ENCODE measurements around the gene COA1. TPM values are rescaled to one million over a fixed set of nuclear protein-coding genes. Genes with fewer than 3 reads are reported as not detected.
A peak's percentile ranks its signal among the peaks of the same experiment; 100 is the strongest.
"Not testable (repeated sequence)": the region's sequence is repeated elsewhere in the genome, so short reads cannot be mapped to it uniquely, and the experiment has no call there.

COA1 gene, protein sequence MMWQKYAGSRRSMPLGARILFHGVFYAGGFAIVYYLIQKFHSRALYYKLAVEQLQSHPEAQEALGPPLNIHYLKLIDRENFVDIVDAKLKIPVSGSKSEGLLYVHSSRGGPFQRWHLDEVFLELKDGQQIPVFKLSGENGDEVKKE
- total RNA-seq = 10 to 100 TPM; 56.0 to 57.3 TPM

DNA sequence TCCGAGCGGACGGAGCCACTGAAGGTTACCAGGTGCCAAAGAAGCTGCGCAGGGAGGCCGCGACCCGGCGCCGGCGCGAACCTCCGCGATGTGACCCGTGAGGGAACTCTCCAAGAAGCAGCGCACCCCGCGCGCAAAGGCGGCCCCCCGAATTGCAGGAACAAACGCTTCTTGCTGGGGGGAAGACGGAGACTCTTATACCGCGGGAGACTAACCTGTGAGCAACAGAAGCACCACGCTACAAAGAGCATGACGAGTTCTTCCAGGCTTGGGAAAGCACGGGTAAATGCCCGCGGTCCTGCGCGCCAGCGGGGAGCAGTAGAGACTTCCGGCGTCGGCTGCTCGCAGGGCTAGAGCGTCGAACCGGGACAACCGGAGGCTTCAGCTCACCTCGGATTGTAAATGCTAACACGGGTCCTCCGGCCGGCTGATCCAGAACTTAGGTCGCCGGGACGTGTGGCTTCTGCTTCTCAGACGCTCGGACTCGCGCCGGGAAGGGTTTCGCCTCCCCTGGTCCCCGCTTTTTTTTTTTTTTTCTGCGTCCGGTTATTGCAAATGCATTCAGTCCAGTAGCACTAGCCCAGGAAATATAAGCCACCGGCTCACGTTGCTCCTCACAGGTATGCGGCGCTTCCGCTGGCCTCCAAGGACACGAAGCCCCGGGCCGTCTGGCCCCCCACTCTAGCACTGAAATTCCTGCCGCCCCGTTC, at the start of gene COA1:
COA1 (minus strand) TSS at position 310 of the 710 bp plus-strand sequence. CDS start 80,909 bp downstream, outside the sequence.
- Mint-ChIP-seq H3K27me3 (no peaks in the 10 kb centered on the region), H3K4me1 (peaks cover 43% of the 10 kb centered on the region)
- POLR2A ChIA-PET = interaction anchor here (0.6 to 3.5 kb wide), 15 partner anchors 10 to 797 kb away, joined by 3 to 32 read pairs (median 4); partner anchors contain the start of genes BLVRA, DBNL, MRPL32 and PSMA2

GRCh38 chr7:43778293-43779044, 49.1 kb upstream of the COA1 start:
- H3K27ac Mint-ChIP-seq, POLR2A ChIA-PET, H3K27me3 Mint-ChIP-seq, H3K9me3 Mint-ChIP-seq, DNase-seq, H3K4me3 Mint-ChIP-seq, CTCF ChIA-PET: not testable (repeated sequence)
- peaks cover 13% of the 10 kb centered on the region for H3K4me1 Mint-ChIP-seq
- peaks cover 25% of the 10 kb centered on the region for H3K36me3 Mint-ChIP-seq (ENCODE audit: low read depth)

More for the DNA sequence above, at the start of gene COA1:
- Mint-ChIP-seq H3K9me3 (no peaks in the 10 kb centered on the region), H3K27ac (peak within 1 kb of the TSS; percentile 73), H3K4me3 (peak within 1 kb of the TSS; percentile 91), H3K36me3 (ENCODE audit: low read depth) (peaks cover 12% of the 10 kb centered on the region)
- CTCF ChIA-PET = interaction anchor here (0.7 to 2.6 kb wide), 14 partner anchors 8 to 698 kb away, joined by 3 to 35 read pairs (median 4); partner anchors contain the start of genes BLVRA and STK17A
- DNase-seq = peak; percentile 82

- CTCF ChIA-PET, H3K9me3 Mint-ChIP-seq, H3K27ac Mint-ChIP-seq, H3K27me3 Mint-ChIP-seq, DNase-seq, POLR2A ChIA-PET, H3K4me3 Mint-ChIP-seq, H3K4me1 Mint-ChIP-seq: not testable (repeated sequence)
- H3K36me3 Mint-ChIP-seq (ENCODE audit: low read depth) = peaks cover 43% of the 10 kb centered on the region
These were observed 45.9 kb upstream of the COA1 start for GRCh38 chr7:43775255-43775654.

DNA sequence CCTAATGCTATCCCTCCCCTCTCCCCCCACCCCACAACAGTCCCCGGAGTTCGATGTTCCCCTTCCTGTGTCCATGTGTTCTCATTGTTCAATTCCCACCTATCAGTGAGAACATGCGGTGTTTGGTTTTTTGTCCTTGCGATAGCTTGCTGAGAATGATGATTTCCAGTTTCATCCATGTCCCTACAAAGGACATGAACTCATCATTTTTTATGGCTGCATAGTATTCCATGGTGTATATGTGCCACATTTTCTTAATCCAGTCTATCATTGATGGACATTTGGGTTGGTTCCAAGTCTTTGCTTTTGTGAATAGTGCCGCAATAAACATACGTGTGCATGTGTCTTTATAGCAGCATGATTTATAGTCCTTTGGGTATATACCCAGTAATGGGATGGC, 43.9 kb upstream of the COA1 start:
- DNase-seq, H3K27me3 Mint-ChIP-seq, CTCF ChIA-PET, H3K4me3 Mint-ChIP-seq, H3K27ac Mint-ChIP-seq, H3K9me3 Mint-ChIP-seq, H3K4me1 Mint-ChIP-seq, POLR2A ChIA-PET: not testable (repeated sequence)
- peaks cover 38% of the 10 kb centered on the region for H3K36me3 Mint-ChIP-seq (ENCODE audit: low read depth)

GRCh38 chr7:43771573-43771972, 42.2 kb upstream of the COA1 start:
- H3K27me3 Mint-ChIP-seq = no peaks in the 10 kb centered on the region
- H3K36me3 Mint-ChIP-seq (ENCODE audit: low read depth) = peaks cover 34% of the 10 kb centered on the region
- CTCF ChIA-PET = no interaction called here
- no peaks in the 10 kb centered on the region for H3K4me1 Mint-ChIP-seq
- DNase-seq = no peak
- POLR2A ChIA-PET = interaction anchor here (0.7 kb wide), 1 partner anchor 12 kb away, joined by 3 read pairs; no protein-coding TSS in a partner anchor
- H3K9me3 Mint-ChIP-seq = peaks cover 2% of the 10 kb centered on the region
- H3K4me3 Mint-ChIP-seq = no peak overlapping the region
- no peak overlapping the region for H3K27ac Mint-ChIP-seq

GRCh38 chr7:43771128-43771527, 41.8 kb upstream of the COA1 start:
- H3K4me1 Mint-ChIP-seq = no peaks in the 10 kb centered on the region
- H3K36me3 Mint-ChIP-seq (ENCODE audit: low read depth) = peaks cover 31% of the 10 kb centered on the region
- no peak for DNase-seq
- H3K4me3 Mint-ChIP-seq = no peak overlapping the region
- POLR2A ChIA-PET = no interaction called here
- no peaks in the 10 kb centered on the region for H3K27me3 Mint-ChIP-seq
- H3K27ac Mint-ChIP-seq = no peak overlapping the region
- CTCF ChIA-PET = interaction anchor here (1.1 kb wide), 1 partner anchor 11 kb away, joined by 3 read pairs; no protein-coding TSS in a partner anchor
- no peaks in the 10 kb centered on the region for H3K9me3 Mint-ChIP-seq

DNA sequence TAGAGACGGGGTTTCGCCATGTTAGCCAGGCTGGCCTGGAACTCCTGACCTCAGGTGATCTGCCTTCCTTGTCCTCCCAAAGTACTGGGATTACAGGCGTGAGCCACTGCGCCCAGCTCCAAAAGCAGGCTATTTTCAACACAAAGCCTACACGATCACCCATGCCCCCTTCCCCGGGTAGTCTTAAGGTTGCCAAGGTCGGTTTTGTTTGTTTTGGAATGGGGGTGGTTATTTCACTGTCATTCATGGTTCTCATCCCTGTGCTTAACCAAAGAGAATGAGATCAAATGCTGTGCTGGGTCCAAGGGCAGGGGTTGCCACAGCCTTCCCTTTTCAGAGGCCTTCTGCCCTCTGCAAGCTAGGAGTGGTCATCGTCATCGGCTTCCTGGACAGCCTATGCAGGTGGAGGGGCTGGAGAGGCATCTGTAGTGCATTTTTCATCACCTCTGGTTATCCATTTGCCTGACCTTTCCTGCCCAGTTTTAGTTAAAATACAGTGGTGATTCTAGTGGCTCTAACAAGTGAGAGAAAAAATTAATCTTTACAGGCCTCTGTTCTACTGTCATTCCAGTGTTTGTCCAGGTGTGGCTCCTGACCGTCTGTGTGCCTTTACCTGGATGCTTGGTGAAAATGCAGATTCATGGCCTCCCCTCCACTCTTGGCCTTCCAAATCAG, 40.6 kb upstream of the COA1 start:
- no peak overlapping the region for H3K4me3 Mint-ChIP-seq
- ChIA-PET CTCF (interaction anchor here (1.1 kb wide), 1 partner anchor 9 kb away, joined by 3 read pairs; no protein-coding TSS in a partner anchor), POLR2A (interaction anchor here (0.5 kb wide), 1 partner anchor 1173 kb away, joined by 3 read pairs; no protein-coding TSS in a partner anchor)
- H3K27ac Mint-ChIP-seq = no peak overlapping the region
- H3K4me1 Mint-ChIP-seq = no peaks in the 10 kb centered on the region
- no peak for DNase-seq
- no peaks in the 10 kb centered on the region for H3K9me3 Mint-ChIP-seq
- H3K27me3 Mint-ChIP-seq = no peaks in the 10 kb centered on the region
- peaks cover 31% of the 10 kb centered on the region for H3K36me3 Mint-ChIP-seq (ENCODE audit: low read depth)

DNA sequence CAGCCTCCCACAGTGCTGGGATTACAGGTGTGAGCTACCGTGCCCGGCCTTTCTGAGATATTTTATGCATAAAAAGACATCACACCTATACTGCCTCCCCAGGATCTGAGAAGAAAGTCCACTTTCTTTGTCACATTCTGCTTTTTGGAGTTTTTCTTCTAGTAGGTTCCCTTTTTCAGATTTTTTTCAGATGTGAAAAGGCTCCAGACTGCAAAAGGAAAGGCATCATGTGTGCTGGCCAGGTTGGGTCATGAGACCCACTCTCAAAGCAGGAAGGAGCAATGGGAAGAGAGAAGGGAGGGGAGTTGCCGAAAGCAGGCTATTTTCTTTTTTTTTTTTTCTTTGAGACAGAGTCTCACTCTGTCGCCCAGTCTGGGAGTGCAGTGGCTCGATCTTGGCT, 40.0 kb upstream of the COA1 start:
- DNase-seq = no peak
- Mint-ChIP-seq H3K4me3 (no peak overlapping the region), H3K27me3 (no peaks in the 10 kb centered on the region), H3K27ac (no peak overlapping the region), H3K36me3 (ENCODE audit: low read depth) (peaks cover 29% of the 10 kb centered on the region), H3K4me1 (peaks cover 4% of the 10 kb centered on the region), H3K9me3 (no peaks in the 10 kb centered on the region)
- POLR2A ChIA-PET = interaction anchor here (1.7 kb wide), 1 partner anchor 10 kb away, joined by 5 read pairs; no protein-coding TSS in a partner anchor
- CTCF ChIA-PET = no interaction called here

DNA sequence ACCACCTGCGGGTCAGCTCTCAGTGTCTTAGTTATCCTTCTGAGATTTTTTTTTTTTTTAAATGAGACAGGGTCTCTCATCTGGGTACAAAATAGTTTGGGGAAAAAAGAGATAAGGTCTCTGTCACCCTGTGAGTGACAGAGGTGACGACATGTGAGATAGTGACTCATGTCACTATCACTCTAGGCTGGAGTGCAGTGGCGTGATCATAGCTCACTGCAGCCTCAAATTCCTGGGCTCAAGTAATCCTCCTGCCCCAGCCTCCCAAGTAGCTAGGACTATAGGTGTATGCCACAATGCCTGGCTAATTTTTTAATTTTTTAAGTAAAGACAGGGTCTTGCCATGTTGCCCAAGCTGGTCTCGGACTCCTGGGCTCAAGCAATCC, 39.6 kb upstream of the COA1 start:
- H3K27me3 Mint-ChIP-seq = no peaks in the 10 kb centered on the region
- POLR2A ChIA-PET = interaction anchor here (1.7 kb wide), 1 partner anchor 9 kb away, joined by 5 read pairs; no protein-coding TSS in a partner anchor
- H3K27ac Mint-ChIP-seq = no peak overlapping the region
- H3K4me3 Mint-ChIP-seq = no peak overlapping the region
- no peak for DNase-seq
- H3K4me1 Mint-ChIP-seq = peaks cover 8% of the 10 kb centered on the region
- CTCF ChIA-PET = no interaction called here
- peaks cover 27% of the 10 kb centered on the region for H3K36me3 Mint-ChIP-seq (ENCODE audit: low read depth)
- no peaks in the 10 kb centered on the region for H3K9me3 Mint-ChIP-seq

DNA sequence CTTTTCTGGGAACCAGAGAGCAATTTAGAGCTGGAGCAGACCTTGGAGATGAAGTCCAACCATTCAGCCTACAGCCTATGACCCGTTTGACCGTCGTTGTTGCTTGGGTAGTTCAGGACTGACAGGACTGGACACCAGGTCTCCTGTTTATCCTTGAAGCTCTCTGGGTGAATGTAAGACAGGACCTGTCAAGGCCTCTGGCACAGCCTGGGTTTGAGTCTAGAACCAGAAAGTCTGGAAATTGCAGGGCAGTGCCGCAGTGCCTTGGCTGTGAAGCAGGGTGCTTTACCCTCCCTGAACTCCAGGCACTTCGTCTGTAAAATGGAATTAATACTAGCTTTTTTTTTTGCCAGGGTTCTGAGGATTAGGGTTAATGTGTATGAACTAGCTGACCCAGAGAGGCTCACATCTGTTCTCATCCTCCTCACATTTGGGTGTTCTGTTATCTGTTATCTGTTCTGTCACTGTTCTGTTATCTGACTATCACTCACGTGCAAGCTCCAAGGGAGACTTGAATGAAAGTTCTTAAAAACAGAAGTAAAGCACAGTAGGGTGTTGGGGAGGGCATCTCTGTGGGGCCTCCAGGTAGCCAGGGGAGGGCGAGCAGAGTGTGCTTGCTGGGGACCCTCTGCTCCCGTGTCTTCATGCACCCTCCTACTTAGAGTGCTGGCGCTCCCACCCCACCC, 39.0 kb upstream of the COA1 start:
- H3K36me3 Mint-ChIP-seq (ENCODE audit: low read depth) = peaks cover 23% of the 10 kb centered on the region
- H3K9me3 Mint-ChIP-seq = no peaks in the 10 kb centered on the region
- CTCF ChIA-PET = interaction anchor here (0.7 to 1.2 kb wide), 2 partner anchors 70 to 186 kb away, joined by 4 to 5 read pairs; partner anchors contain the start of gene STK17A
- POLR2A ChIA-PET = interaction anchor here (1.7 kb wide), 1 partner anchor 9 kb away, joined by 5 read pairs; no protein-coding TSS in a partner anchor
- no peak overlapping the region for H3K27ac Mint-ChIP-seq
- peaks cover 11% of the 10 kb centered on the region for H3K4me1 Mint-ChIP-seq
- DNase-seq = no peak
- no peak overlapping the region for H3K4me3 Mint-ChIP-seq
- H3K27me3 Mint-ChIP-seq = no peaks in the 10 kb centered on the region

- ChIA-PET CTCF (interaction anchor here (1.2 kb wide), 1 partner anchor 185 kb away, joined by 4 read pairs; the partner anchor contains the start of gene STK17A), POLR2A (no interaction called here)
- Mint-ChIP-seq H3K4me3 (no peak overlapping the region), H3K4me1 (peaks cover 16% of the 10 kb centered on the region), H3K9me3 (no peaks in the 10 kb centered on the region), H3K27me3 (no peaks in the 10 kb centered on the region), H3K27ac (no peak overlapping the region), H3K36me3 (ENCODE audit: low read depth) (peaks cover 17% of the 10 kb centered on the region)
- no peak for DNase-seq
These were observed 38.0 kb upstream of the COA1 start for GRCh38 chr7:43767311-43767710.

- no peak overlapping the region for H3K27ac Mint-ChIP-seq
- no peaks in the 10 kb centered on the region for H3K27me3 Mint-ChIP-seq
- H3K4me1 Mint-ChIP-seq = peaks cover 21% of the 10 kb centered on the region
- CTCF ChIA-PET = no interaction called here
- peaks cover 15% of the 10 kb centered on the region for H3K36me3 Mint-ChIP-seq (ENCODE audit: low read depth)
- DNase-seq = no peak
- no peaks in the 10 kb centered on the region for H3K9me3 Mint-ChIP-seq
- no peak overlapping the region for H3K4me3 Mint-ChIP-seq
- POLR2A ChIA-PET = no interaction called here
These were observed 37.2 kb upstream of the COA1 start for GRCh38 chr7:43766564-43766963.

Measured in activated CD4-positive, alpha-beta memory T cell treated with anti-CD3 and anti-CD28 coated beads, Interleukin-2, amount 10 ng/mL, durations not matched to agents 7 days and 5 days (primary cell).